GM06990 (cell line): ENCODE results near the gene STX5.
"Not testable (repeated sequence)": the region's sequence is repeated elsewhere in the genome, so short reads cannot be mapped to it uniquely, and the experiment has no call there.

Experiments
- DNase-seq: peaks from one replicate; pipeline ENCODE4 v3.0.0-alpha.2; 2011; ENCODE audit not compliant: insufficient read length; ENCODE audit errors: extremely low read depth
- H3K27me3 ChIP-seq: replicated peaks from 2 replicates; pipeline ENCODE4 v1.6.0; 2011; ENCODE audit warnings: low read length; ENCODE audit not compliant: control insufficient read depth, insufficient read depth
- H3K36me3 ChIP-seq: 2 replicates; pipeline ENCODE4 v1.5.1; 2011; ENCODE audit warnings: low read length; ENCODE audit not compliant: control insufficient read depth, insufficient read depth
- H3K4me3 ChIP-seq: replicated peaks from 2 replicates; pipeline ENCODE4 v1.5.1; 2011; ENCODE audit warnings: low read depth, mild to moderate bottlenecking, control low read depth, low read length
- TF ChIP-seq, protein P1 (sequence below): IDR thresholded peaks from 2 replicates; pipeline ENCODE4 v1.5.1; 2011; ENCODE audit warnings: low read length, control low read depth, mild to moderate bottlenecking, inconsistent platforms; ENCODE audit not compliant: insufficient read depth, poor library complexity, severe bottlenecking

STX5 gene

DNA sequence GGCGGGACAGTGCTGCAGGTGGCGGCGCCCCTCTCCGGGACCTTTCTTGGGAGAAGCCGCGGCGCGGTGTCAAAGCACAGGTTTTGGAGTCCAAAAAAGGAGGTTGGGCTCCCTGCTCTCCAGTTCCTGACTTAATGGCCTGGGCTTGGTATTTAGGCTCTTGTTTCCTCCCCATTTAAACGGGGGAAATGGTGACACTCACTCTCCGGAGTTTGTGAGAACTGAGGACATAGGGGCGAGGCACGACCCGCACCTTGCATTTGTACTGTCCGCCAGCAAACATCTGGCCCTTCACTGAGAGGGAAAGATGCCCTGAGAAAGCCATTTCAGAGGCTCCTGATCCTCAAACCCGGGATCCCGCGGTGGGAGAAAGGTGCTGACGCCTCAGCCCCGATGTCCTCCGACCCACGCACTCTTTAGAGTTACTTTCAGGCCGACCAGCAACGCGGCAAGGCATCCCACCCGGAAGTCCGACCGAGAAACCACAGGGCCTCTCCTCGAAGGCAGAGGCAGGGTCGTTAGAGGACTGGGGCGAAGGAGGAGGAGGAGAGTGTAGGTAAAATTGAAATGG, 10.4 kb upstream of the STX5 start:
- peak; percentile 77 for DNase-seq

DNA sequence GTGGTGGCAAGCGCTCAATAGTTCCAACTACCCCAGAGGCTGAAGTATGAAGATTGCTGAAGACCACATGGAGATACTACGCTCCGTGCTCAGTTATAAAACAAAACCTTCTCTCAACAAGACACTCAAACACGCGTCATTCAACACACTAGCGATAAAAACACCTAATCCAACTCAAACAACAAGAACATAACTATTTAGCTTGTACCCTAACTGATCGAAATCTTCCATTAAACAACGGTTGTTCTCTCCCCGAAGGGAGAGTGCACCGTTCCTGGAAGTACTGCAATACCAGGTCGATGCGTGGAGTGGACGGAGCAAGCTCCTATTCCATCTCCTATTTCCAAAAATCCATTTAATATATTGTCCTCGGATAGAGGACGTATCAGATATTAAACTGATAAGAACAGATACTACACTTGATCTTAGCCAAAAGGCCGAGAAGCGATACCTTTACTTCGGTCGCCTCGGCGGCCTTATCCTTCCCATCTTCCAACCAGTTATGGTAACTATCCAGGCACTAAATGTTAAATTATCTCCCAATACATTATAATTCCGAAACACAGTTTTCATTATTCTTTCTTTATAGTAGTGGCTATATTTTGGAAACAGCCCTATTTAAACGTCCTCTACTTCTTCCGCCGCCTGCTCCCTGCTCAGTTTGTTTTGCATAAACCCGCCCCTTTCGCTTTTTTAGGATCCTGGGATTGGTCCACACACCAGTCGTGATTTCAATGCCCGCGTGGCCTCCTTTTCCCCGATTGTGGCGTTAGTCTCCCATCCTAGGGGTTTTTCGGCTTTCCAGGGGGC, 9.7 kb upstream of the STX5 start:
- Histone ChIP-seq H3K4me3 (peak overlapping the region; percentile 53), H3K27me3 (no peaks in the 10 kb centered on the region), H3K36me3 (no peaks in the 10 kb centered on the region; the same call in none of the 2 replicates)
- TF ChIP-seq, protein P1, sequence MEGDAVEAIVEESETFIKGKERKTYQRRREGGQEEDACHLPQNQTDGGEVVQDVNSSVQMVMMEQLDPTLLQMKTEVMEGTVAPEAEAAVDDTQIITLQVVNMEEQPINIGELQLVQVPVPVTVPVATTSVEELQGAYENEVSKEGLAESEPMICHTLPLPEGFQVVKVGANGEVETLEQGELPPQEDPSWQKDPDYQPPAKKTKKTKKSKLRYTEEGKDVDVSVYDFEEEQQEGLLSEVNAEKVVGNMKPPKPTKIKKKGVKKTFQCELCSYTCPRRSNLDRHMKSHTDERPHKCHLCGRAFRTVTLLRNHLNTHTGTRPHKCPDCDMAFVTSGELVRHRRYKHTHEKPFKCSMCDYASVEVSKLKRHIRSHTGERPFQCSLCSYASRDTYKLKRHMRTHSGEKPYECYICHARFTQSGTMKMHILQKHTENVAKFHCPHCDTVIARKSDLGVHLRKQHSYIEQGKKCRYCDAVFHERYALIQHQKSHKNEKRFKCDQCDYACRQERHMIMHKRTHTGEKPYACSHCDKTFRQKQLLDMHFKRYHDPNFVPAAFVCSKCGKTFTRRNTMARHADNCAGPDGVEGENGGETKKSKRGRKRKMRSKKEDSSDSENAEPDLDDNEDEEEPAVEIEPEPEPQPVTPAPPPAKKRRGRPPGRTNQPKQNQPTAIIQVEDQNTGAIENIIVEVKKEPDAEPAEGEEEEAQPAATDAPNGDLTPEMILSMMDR = no peak
- peak; percentile 86 for DNase-seq

More for the DNA sequence above, 10.4 kb upstream of the STX5 start:
- Histone ChIP-seq H3K36me3 (no peaks in the 10 kb centered on the region; the same call in none of the 2 replicates), H3K4me3 (peak overlapping the region; percentile 53), H3K27me3 (no peaks in the 10 kb centered on the region)
- TF ChIP-seq, protein P1 = no peak

DNA sequence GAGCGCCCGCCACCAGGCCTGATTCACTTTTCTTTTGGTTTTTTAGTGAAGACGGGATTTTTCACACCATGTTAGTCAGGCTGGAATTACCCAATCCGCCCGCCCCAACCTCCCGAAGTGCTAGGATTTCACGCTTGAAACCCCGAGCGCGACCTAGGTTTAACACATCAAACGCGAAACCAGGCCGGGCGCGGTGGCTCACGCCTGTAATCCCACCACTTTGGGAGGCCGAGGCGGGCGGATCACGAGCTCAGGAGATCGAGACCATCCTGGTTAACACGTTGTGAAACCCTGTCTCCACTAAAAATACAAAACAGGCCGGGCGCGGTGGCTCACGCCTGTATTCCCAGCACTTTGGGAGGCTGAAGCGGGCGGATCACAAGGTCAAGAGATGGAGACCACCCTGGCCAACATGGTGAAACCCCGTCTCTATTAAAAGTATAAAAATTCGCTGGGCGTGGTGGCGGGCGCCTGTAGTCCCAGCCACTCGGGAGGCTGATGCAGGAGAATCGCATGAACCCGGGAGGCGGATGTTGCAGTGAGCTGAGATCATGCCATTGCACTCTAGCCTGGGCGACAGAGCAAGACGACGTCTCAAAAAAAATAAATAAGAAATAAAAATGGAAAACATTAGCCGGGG, 9.0 kb upstream of the STX5 start:
- DNase-seq = peak; percentile 91
- H3K27me3 ChIP-seq, H3K36me3 ChIP-seq: not testable (repeated sequence)
- peak overlapping the region; percentile 84 for H3K4me3 ChIP-seq

DNA sequence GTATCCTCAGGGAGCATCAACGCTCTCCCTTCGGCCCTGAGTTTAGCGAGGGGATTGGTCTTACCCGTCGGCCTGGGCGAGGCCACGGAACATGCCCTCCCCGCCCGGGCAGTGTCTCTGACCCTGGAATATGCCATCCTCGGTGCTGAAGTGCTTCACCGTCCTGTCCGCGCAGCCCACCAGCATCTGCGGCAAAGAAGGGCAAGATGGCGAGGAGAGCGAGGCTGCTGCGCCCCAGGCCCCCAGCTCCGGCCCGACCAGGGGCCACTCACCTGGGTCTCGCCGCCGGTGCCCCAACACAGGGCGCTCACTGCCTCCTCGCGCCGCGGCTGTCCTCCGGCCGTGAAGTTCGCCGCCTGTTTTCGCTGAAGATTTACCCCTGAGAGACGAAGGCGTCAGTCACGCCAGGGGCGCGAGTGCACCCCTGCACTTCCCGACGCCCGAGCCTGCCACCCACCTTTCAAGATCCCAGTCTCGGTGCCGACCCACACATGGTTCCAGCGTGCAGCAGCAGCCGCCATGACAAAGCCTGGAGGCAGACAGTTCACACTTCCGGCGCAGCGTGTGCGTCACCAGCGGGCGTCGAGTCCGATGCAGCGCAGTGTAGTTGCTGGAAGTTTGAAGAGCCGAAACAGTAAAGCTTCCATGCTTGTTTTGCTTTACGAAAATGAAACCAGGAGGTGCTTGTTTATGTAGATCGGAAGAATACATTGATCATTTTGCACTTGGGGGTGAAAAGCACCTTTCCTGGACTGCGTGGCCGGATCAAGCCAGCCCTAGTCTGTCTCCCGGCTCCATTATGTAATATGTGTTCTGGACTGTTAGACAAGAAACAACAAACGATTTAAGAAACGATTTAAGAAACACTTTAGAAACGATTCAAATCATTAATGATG, 7.4 kb upstream of the STX5 start, which contains the start of gene WDR74:
WDR74 (minus strand) TSS at position 541 of the 896 bp plus-strand sequence; CDS start at position 521, 20 bp downstream.
- Histone ChIP-seq H3K36me3 (peaks cover 14% of the 10 kb centered on the region), H3K27me3 (no peaks in the 10 kb centered on the region), H3K4me3 (peak within 1 kb of the TSS; percentile 84)
- TF ChIP-seq, protein P1 = no peak
- peak; percentile 92 for DNase-seq

DNA sequence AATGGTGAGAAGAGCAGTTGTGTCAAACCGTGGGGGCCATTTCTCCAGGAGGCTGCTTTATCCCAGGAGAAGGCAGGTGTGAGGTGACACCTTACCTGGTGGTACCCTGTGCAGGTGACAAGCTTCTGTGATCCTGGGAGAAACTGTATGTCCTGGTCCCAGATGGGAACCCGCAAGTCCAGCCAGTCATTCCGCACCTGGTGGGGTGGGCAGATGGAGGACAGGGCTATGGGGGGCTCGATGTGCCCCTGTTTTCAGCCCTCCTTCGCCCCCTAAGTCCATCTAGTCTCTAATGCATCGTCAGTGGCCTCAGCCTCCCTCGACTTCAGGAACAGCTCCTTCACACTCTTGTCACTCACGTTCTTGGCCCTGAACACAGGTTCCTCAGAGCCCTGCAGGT, 3.5 kb upstream of the STX5 start:
- peaks cover 18% of the 10 kb centered on the region for H3K36me3 ChIP-seq
- no peaks in the 10 kb centered on the region for H3K27me3 ChIP-seq
- no peak for DNase-seq
- no peak overlapping the region for H3K4me3 ChIP-seq
- TF ChIP-seq, protein P1 = no peak
